Measurements from ENCODE around the gene PDSS2.
A peak's percentile ranks its signal among the peaks of the same experiment; 100 is the strongest.

The PDSS2 gene, protein sequence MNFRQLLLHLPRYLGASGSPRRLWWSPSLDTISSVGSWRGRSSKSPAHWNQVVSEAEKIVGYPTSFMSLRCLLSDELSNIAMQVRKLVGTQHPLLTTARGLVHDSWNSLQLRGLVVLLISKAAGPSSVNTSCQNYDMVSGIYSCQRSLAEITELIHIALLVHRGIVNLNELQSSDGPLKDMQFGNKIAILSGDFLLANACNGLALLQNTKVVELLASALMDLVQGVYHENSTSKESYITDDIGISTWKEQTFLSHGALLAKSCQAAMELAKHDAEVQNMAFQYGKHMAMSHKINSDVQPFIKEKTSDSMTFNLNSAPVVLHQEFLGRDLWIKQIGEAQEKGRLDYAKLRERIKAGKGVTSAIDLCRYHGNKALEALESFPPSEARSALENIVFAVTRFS

GRCh38 chr6:107459283-107460082, at the start of gene PDSS2:
PDSS2 (minus strand) TSS chr6:107459564; CDS start chr6:107459285, 279 bp downstream.
- Histone ChIP-seq H3K4me3 (peak within 1 kb of the TSS; percentile 86), H3K27ac (peak within 1 kb of the TSS; percentile 73 to 94)
- DNase-seq (ENCODE audit: low spot score): peak; percentile 96
- no peak for TF ChIP-seq CTCF (IDR thresholded peaks at IDR 0.05)

DNA sequence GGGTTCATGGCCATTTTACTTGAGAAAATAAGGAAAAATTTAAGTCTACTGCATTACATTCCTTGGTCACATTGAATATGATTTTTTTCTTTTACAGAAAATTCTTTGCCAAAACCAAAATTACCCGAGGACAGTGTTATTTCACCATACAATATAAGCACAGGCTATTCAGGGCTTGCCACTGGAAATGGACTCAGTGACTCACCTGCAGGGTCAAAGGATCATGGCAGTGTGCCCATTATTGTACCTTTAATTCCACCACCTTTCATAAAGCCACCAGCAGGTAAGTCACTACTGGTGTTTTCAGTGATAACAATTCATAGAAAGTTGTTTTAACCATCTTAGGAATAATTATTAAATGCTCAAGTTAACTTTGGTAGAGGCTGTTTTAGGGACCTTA, 46.8 kb upstream of the PDSS2 start:
- H3K4me3 ChIP-seq: no peak overlapping the region
- no peak for TF ChIP-seq CTCF (IDR thresholded peaks at IDR 0.05)
- H3K27ac ChIP-seq: no peak overlapping the region
- no peak for DNase-seq (ENCODE audit: low spot score)

DNA sequence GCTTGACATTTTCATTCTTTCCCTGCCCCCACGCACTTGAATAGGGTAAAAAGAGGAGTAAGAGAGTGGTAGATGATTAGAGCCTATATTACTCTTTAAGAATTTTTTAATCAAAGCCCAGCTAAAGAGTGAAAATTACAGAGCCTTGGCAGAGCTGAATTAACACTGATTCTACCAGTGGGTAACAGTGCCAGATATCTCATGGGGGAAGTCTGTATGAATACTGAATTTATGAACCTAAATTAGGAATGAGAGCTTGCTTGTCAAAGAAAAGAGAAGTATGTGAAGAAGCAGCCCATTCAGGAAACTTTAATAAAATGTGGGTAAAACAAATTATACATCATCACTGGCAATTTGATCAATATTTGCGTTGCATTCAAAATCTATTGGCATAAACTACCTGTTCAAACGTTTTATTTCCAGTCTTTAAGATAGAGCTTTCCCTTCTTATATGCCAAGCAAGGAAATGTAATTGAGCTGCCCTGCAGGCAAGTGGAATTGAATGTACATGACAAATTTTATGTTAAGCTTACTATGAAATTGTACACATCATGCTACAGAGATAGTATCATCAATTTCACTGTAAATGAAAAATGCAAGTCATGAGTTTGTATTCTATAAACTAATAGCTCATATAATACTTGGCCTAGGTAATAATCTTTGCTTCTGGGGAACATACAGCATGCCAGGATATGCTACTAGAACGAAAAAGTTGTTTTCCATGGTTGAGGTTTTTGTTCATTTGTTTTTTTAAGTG, 45.1 kb upstream of the PDSS2 start:
- TF ChIP-seq CTCF (IDR thresholded peaks at IDR 0.05): no peak
- no peak for DNase-seq (ENCODE audit: low spot score)
- H3K4me3 ChIP-seq: no peak overlapping the region

DNA sequence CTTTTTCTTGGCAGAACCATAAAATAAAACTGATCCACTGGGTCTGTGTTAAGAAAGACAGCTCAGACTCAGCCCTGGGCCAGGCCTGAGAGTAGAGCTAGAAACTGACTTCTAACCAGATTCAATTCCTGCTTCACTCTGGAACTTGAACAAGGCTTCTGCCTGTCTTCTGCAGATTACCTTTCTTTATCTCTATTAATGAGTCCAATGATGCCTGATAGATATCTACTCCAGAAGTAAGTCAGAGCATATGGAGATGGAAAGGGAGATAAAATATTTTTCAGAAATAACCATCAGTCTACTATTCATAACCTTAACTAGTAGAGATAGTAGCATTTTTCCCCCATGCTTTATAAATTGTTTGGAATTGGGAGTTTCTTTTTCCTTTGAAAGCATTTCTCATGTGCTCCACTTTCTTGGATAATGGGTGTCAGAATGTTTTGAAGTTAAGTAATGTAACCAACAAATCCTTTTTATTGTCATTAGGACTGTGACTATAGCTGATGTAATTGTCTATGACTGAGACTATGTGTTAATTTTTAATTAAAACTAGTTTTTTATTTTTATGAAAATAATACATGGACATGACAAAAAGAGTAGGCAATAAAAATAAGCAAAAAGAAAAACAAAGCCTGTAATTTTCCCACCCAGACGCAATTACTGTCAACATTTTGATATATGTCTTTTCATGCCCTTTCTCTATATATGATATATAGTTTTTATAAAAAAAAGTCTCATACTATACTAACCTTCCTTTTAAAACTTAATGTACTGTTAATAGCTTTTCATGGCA, 37.7 kb upstream of the PDSS2 start:
- no peak for TF ChIP-seq CTCF (IDR thresholded peaks at IDR 0.05)
- no peak for DNase-seq (ENCODE audit: low spot score)
- H3K4me3 ChIP-seq: no peak overlapping the region
- H3K27ac ChIP-seq: peak overlapping the region; percentile 0 to 87

More for the DNA sequence above, 45.1 kb upstream of the PDSS2 start:
- no peak overlapping the region for H3K27ac ChIP-seq

DNA sequence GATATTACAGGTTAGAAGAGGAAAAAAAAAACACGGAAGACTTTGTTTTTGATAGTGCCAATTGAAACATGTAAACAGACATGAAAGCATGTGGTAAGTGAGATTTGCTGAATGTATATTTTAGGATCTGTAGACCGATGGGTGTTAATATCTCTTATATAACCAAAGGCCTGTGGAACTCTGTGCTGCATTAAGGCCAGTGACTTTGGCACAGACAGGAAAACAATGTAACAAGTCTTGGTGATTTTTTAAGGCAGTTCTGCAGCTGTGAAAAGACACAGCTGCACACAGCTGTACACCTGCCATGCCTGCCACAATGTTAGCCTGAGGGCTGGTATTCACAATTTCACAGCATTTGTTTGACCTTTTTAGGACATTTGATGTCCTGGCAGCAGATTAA, 36.6 kb upstream of the PDSS2 start:
- no peak for TF ChIP-seq CTCF (IDR thresholded peaks at IDR 0.05)
- peak overlapping the region; percentile 36 for H3K4me3 ChIP-seq
- DNase-seq (ENCODE audit: low spot score): no peak
- H3K27ac ChIP-seq: peak overlapping the region; percentile 66 to 87

DNA sequence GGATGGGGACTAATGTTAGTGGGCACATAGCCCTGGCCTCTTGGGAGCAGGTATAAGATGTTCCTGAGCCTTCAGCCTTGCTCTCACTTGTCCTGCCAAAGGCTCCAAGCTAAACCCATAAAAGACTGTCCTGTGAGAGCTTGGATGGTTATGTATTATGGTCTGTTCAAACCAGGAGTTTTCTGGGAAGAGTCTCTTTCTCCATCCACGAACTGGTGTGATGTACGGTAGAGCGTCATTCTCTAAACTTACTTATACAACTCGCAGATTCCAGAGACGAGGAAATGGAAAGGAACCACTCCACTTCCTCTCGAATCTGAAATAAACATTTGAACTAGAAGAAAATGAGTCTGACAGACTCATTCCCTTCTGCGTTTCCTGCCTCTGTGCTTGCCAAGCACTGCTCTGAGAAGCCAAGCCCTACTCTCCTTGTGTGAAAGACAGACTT, 35.9 kb upstream of the PDSS2 start:
- peak overlapping the region; percentile 54 for H3K4me3 ChIP-seq
- no peak for DNase-seq (ENCODE audit: low spot score)

More for the DNA sequence above, 35.9 kb upstream of the PDSS2 start:
- peak overlapping the region; percentile 66 to 87 for H3K27ac ChIP-seq
- no peak for TF ChIP-seq CTCF (IDR thresholded peaks at IDR 0.05)
